Colon (tissue), 2 donors: ENCODE measurements around the gene CCL14.

ENCODE experiments used
- FAIRE-seq: peaks from 2 replicates; lab custom pipeline; 2012; peaks lifted over from hg19 to GRCh38; lab: Jason Lieb, UNC
- donor health status: control.
- donor health status: control.

The CCL14 gene

DNA sequence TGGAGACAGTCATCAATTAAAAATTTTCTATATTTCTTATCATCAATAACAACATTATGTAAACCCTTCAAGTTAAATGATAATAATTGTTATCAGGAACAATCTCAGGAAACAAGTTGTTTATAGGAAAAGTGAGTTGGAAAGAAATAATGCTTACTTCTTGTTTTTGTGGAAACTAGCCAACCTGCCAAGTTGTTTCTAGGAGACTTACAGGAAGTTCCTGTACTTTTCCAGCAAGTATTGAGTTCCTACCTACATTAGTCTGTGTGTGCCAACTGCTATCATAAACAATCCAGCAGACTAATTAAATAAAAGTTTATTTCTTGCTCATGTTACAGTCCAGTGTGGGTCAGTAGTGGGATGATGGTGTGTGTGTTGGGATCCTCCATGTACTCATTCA lies 1.6 kb upstream of the CCL14 start:
- no peak for FAIRE-seq

DNA sequence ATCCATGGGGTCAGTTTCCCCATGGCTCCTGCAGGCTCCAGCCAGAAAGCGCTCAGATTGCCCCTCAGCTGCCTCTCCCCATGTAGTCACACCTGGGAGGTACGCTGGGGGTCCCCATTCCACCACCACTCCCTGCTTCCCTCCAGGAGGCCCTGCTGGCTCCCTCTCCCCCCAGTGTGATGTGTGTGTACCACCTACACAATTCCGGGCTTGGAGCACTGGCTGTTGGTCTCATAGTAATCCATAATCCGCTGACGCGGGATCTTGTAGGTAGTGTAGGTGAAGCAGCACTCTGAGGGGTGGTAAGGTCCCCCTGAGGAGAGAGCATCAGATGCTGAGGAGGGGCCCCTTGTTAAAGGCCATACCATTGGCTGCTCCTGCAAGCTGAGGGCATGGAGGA lies 2.4 kb downstream of the CCL14 start:
- no peak for FAIRE-seq

DNA sequence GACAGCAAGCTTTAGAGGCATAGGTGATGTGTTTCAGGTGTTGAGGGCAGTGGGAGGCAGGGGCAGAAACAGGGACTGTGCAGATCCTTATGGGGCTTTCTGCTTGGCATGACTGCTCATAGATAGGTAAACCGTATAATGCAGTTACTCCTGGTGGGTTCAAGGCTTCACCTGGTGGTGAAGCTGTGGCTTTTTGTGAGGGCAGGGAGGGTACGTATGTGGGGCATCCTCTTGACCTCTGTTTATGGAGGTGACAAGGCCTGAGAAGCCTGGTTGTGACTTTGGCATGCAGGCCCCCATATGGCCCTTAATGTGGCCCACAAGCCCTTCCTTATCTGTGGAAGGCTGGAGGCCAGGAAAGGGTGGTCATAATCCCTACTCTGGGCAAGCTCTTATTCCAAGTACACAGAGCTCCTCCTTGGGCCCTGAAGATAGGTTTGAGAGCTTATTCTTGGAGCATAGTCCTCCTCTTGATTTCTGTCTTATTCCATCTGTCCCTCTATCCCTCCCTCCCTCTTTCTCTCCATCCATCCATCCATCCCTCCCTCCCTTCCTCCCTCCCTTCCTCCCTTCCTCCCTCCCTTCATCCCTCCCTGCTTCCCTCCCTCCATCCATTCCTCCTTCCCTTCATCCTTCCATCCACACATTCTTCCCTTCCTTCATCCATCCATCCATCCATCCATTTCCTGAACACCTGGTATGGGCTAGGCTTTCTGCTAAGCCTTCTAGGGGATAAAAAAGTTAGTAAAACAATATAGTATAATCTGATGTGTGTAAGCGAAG lies 3.9 kb downstream of the CCL14 start:
- FAIRE-seq: no peak

DNA sequence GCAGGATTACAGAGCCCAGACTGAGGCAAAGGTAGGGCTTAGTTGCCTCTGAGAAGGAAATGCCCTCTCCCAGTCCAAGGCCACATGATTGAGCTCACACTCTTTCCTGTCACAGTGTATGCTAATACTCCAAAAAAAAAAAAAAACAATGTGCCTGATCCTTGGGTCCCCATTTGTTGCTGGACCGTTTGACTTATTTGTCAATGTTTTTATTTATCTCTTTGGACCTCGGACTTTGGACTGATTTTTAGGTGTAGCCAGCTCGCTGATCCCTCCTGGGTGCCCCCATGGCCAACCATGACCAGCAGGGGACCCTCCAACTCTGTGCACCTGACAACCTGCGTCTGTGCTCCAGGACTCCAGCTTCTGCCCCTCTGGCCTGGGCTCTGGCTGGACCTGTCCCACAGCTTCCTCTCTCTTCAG lies 4.6 kb downstream of the CCL14 start:
- no peak for FAIRE-seq

DNA sequence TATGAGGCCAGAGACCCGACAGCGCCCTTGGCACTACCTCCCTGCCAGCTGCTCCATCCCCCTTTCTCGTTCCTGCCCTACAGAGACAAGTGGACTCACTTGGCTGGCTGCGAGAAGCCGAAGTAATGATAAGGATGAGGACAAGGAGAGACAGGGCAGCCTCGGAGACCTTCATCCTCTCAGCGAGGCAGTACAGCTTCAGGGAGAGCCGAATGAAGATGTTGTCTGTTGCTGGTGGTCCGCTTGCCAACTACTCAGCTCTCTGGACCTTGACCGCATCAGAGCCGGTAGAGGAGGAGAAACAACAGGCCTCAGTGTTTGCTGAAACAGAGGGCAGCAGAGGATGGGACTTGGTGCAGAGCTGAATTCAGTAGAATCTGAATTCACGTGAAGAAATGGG lies 5.3 kb downstream of the CCL14 start, which contains the start of gene CCL16:
Gene CCL16 (minus strand): TSS at position 252 of the 400 bp plus-strand sequence. CDS start 77 bp downstream, at position 175.
- no peak for FAIRE-seq

DNA sequence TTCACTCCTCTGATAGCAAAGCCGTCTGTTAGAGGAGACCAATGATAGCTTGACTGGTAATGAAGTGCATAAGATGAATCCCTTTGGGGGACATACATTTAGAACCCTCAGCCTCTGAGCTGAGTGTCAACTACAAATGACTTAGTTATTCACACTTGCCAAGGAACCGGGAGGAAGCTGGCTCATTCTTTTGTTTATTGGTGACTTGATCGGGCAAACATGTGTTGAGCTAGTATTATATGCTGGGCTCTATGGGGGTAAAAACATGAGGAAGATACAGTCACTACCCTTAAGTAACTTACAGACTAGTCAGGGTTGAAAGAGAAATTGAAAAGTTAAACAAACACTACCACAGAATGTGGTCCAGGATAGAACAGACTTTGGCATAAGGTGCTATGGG lies 8.2 kb downstream of the CCL14 start:
- FAIRE-seq: no peak

DNA sequence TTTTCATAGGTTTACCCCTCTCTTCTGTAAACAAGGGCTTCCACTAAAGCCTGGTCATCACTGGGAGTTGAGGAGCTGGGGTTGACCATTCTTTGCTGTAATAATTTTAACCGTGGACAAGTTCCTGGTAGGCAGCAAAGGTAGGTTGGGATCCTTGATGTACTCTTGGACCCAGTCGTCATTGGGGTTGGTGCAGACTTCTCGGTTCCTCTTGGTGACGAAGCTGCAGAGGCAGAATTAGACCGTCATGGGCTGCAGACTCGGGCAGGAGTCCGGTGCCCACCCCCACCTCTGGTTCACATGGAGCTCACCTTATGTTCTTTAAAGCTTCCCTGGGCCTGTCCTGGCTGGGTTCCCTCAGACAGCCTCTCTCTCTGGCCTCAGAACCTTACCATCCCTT lies 9.0 kb downstream of the CCL14 start:
- no peak for FAIRE-seq

DNA sequence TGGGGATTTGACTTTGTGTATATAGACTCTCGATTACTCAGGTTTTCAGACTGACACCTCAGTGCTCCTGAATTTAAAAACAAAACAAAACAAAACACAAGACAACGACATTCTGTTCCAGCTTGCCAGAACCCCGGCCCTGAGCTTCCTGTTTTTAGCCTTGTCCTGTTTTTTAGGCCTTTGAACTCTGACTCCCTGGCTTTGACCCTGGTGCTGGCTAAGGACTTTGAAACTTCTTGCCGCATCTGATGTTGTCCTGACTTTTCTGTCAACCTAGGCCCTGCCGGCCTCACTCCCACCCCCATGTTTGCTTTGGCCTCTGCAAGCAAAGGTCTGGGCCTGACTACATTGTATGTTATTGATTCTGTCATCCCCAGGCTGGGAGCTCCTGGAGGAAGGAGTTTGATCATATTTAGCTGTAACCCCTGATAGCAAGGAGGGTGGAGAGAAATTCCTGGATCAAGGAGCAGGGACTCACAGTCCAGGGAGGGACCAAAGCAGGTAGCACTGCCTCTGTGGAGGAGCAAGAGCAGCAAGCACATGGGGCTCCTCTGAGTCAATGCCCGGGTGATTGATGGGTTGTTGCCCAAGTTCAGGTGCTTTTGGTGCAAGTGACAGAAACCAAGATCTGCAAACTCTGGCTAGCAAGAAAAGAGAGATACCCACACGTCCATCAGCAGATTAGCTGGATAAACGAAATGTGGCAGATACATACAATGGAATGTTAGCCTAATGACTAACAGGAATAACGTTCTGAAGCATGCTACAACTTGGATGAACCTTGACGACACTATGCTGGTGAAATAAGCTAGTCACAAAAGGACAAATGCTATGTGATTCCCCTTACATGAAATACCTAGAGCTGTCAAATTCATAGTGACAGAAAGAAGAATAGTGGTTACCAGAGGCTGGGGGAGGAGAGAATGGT lies 12.9 kb downstream of the CCL14 start:
- FAIRE-seq: no peak

DNA sequence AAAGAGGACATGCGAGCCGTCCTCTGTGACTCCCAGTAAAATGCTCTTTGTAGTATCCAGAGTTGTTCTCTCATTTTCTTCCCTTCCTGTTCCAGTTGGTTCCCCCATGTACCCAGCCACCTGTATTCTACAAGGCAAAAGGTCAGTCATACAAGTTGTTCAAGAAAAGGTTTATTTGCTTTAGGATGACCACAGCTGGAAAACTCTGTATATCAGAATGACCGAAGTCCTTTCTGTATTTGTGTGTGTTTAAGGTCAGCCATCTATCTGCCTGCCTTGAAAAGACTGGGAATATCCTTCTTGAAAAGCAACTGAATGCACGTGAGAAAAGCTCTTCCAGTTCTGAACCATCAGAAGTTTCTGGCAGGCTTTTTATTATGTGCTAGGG lies 13.6 kb downstream of the CCL14 start:
- no peak for FAIRE-seq

DNA sequence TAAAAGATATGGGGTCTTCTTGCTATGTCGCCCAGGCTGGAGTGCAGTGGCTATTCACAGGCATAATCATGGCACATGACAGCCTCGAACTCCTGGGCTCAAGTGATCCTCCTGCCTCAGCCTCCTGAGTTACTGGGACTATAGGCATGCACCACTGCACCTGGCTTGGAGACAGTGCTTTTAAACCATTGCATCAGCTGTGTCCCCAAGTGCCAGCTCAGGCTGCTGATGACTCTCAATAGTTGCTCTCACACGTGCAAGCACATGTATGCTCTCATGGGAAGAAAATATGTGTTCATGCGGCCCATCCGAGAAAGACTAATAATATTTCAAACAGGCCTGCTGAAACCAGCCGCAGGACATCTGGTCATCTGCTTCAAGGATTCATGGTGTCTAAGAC lies 14.0 kb downstream of the CCL14 start:
- FAIRE-seq: no peak

DNA sequence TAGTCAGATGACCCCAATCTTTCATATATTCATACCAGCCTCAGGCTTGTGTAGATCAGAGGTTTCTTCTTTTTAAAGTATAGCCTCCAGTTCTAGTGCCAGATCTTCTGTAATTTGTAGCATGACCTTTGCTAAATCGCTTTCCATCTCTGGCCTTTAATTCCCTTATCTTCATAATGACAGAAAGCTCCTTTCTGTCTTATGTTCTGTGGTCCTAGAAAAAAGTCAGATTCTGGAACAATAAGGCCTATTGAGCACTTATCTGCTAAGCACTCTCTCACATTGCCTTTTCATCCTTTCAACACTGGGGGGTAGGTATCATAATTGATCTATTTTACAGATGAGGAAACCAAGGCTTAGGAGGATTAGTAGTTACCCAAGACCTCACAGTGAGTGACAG lies 14.5 kb downstream of the CCL14 start:
- no peak for FAIRE-seq

DNA sequence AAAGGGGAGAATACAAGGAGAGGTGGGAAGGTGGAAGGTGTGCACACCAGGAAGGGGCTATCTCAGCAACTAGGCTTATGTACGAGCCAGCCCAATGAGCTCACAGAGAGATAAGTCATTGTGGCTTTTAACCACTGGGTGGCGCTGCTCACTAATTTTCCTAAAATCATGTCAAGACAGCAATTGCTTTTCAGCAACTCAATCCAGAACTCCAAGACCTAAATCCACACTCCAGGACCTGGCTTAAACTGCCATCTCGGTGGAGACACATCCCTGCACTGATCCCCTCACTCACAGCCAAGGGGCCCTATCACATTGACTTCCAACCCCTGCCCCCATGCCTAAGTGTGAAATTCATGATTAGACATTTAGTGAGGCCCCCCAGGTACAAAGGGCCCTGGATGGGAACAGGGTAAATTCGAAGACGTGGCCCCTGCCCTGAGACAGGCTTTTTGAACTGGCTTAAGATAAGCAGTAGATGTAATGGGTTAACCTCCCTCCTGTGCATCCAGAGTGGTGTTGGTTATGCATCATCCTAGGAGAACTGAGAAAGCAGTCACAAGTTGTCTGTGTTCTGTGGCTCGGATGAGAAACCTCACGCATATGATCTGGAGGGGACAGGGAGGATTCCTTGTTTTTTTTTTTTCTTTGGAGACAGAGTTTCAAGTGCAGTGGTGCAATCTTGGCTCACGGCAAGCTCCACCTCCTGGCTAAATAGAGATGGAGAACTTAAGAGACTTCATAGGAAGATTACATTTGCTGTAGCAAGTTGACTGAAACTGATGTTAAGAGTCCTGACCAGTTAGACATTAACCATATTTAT lies 16.8 kb downstream of the CCL14 start:
- no peak for FAIRE-seq

DNA sequence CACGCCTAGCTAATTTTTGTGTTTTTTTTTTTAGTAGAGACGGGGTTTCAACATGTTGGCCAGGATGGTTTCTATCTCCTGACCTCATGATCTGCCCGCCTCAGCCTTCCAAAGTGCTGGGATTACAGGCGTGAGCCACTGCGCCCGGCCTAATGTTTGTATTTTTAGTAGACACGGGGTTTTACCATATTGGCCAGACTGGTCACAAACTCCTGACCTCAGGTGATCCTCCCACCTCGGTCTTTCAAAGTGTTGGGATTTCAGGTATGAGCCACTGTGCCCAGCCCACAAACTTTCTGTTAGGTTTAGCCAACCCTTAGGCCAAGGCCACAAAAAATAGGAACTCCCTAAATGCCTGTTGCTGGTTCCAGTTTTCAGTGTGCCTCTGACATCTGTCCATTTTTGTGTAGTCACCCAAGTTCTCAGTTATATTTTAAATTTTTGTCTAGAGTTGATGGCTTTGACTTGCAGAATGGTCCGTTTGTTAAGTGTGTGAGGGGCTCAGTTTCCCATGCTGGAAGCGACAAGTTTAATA lies 17.9 kb downstream of the CCL14 start:
- no peak for FAIRE-seq

DNA sequence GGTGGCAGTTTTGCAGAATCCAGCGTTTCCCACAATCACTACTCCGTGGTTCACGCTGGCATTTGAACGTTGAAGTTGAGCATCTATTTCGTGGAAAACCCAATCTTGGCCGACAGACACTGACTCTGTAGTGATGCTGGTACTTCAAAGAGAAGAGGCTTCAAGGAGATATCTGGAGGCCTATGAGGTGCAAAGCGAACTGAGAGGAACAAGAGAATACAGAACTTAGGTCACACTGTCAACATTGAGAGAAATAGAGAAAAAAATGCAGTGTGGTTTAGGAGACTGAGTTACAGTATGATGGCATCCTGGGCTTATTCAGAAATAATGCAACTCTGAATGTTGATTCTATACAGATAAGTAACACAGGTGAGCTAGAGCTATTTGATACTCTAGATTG lies 21.3 kb downstream of the CCL14 start:
- FAIRE-seq: no peak

DNA sequence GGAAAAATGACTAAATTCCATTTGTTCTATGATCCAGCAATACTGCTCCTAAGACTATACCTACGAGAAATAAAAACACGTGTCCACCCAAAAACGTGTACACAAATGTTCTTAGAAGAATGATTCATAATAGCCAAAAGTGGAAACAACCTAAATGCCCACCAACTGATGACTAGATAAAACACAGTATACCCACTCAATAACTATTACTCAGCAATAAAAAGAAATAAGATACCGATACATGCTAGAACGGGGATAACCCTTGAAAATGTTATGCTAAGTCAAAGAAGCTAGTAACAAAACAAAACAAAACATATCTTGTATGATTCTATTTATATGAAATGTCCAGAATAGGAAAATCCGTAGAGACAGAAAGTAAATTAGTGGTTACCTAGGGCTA lies 22.9 kb downstream of the CCL14 start:
- no peak for FAIRE-seq

DNA sequence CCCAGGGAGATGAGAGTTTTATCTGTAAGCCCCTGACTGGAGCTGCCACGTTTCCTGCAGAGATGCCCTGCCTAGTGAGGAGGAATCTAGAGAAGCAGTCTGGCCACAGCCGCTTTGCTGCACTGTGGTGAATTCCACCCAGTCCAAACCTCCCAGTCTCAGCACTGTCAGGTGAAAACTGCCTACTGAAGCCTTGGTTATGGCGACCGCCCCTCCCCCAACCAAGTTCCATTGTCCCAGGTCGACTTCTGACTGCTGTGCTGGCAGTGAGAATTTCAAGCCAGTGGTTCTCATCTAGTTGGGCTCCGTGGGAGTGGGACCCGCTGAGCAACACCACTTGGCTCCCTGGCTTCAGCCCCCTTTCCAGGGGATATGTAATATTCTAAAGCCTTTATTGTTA lies 32.8 kb downstream of the CCL14 start:
- no peak for FAIRE-seq

DNA sequence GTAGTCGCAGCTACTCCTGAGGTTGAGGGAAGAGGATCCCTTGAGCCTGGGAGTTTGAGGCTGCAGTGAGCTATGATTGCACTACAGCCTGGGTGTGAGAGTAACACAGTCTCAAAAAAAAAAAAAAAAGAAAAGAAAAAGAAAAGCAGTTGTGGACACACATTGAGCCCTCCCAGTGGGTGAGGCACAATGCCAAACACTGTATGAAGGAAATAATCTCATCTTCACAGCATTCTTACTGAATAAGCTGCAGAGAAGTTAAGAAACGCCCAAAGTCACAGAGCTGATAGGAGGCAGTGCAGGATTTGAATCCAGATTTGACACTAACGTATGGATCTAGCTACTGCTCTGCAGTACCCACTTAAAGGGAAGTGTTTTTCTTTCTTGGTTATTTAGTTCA lies 37.1 kb downstream of the CCL14 start:
- no peak for FAIRE-seq

DNA sequence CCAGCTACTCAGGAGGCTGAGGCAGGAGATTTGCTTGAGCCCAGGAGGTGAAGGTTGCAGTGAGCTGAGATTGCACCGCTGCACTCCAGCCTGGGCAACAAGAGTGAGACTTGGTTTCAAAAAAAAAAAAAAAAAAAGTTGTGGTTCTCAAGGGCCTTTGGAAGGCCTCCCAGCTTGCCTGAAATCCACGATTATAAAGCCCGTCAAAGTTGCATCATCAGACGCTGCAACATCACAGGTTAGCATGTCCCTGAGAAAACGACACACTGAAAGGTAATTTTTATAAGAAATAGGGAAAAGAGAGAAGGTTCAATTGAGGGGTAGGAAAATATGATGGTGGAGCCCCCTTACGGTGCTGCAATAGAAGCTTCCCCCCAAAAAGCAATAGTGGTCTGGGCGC lies 38.4 kb downstream of the CCL14 start:
- no peak for FAIRE-seq

DNA sequence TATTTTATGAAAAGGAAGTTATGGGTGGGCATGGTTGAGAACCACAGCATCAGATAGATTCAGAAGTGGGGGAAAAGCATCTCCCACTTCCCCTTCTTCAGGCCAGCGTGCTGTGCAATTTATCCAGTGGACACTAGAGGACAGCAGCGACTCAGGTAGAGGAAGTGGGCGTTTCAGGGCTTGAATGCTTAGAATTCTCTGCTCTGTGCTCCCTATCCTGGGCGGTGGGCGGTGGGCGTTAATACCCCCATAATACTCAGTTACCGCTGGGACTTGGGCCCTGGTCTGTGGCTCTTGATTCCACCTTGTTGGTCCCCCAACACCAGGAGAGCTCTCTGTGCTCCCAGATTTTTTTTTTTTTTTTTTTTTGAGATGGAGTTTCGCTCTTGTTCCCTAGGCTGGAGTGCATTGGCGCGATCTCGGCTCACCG lies 39.4 kb downstream of the CCL14 start:
- FAIRE-seq: no peak

DNA sequence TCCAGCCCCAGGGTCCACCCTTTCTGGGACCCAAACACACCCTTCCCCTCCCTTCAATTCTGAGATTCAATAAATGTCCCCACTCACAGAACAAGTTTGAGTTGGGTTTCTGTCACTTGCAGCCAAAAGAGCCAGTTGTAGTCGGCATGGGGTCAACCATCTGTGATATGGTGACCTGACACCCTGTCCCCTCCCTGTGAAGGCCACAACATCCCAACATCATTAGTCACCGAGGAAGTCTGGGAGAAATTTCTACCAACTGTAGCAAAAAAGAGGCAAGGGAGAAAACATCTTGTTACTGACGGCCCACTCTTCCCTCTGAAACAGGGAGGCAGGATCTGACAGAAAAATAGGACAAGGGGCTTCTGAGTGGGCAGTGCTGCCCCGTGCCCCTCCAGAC lies 42.4 kb downstream of the CCL14 start:
- FAIRE-seq: no peak

DNA sequence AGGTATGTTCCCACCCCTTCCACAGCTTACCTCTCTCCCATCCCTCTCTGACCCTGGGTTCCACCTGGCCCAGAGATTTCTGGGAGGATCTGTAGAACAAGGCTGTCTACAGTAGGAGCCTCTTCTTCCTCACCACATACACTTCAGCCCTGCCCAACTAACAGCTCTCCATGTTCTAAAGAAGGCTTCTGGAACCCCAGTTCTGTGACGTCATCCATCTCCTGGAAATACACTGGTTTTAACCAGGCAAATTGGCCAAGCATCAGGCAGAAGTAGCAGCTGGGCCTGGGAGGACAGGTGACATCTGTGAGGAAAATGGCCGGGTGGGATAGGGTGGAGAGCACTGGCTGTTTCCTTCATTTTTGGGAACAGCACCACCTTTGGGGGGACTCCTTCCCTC lies 43.0 kb downstream of the CCL14 start, which contains the start of gene LYZL6:
Gene LYZL6 (minus strand): TSS at position 177 of the 400 bp plus-strand sequence. CDS start 4,357 bp downstream, outside the sequence.
- FAIRE-seq: no peak

DNA sequence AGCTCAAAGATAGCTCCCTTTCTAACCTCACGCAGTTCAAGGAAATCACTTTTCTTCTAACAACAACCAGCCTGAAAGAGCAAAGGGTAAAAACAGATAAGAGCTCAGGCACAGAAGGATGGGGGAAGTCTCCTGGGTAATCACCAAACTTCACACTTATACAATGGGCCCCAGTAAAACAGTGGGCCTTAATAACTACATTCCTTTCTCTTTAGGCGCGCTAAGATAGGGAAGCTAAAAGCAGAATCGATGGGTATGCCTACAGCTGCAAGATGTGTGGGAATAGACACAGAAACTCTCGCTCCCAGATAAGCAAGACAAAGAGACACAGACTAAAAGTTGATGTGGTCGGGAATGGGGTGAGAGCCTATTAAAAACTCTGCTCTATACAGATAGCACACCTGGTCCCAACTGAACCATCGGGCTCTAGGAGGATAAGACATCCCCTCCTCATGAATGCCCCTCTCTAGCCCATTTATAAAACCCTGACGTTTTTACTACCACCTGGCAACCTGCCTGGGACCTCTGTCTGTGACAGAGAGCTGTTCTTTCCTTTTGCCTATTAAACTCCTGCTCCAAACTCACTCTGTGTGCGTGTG lies 43.8 kb downstream of the CCL14 start:
- FAIRE-seq: no peak
